ENCODE results near the gene SLC25A41. TPM values are rescaled to one million over a fixed set of nuclear protein-coding genes. Genes with fewer than 3 reads are reported as not detected.
"Not testable (repeated sequence)": the region's sequence is repeated elsewhere in the genome, so short reads cannot be mapped to it uniquely, and the experiment has no call there.

Gene SLC25A41
- total RNA-seq, 1 experiment from 2014 or later = not detected

GRCh38 chr19:6428692-6429418 is 4.7 kb downstream of the SLC25A41 start:
- not testable (repeated sequence) for DNase-seq (ENCODE audit: low read depth)

- no peak for DNase-seq (ENCODE audit: low read depth)
Measured at GRCh38 chr19:6427131-6427530, 6.4 kb downstream of the SLC25A41 start.

GRCh38 chr19:6425732-6426620 is 7.6 kb downstream of the SLC25A41 start:
- no peak for DNase-seq (ENCODE audit: low read depth)

GRCh38 chr19:6424939-6425731 is 8.4 kb downstream of the SLC25A41 start:
- DNase-seq (ENCODE audit: low read depth) = peak; percentile 100

DNA sequence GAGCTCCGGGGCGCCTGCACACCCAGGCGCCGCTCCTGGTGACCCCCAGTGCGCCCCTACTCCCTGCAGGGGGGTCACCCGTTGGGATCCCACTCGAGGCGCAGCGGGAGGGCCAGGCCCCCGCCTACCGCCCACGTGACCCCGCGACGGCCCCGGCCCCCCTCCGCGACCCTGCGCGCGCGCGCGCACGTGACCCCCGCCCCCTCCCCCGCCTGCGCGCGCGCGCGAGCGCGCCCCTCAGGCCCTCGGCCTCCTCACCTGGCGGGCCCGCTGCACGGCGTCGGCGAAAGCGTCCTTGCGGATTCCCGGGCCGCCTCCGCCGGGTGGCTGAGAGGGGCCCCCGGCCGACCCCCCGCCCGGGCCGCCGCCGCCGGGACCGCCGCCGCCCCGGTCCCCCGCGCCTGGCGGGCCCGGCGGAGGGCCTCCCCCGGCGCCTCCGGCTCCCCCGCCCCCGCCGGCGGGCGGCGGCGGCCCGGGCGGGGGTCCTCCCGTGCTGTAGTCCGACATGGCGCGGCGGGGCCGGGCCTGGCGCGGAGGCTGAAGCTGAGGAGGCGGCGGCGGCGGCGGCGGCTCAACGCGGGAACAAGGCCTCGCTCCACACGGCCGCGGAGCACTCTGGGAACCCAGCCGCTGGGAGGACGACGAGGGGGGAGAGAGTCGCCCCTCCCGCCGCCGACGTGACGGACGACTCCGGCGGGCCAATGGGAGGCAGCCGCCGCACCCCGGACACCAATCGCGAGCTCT is 9.2 kb downstream of the SLC25A41 start, which contains the start of gene KHSRP:
KHSRP (minus strand) TSS at position 617 of the 744 bp plus-strand sequence; CDS start at position 507, 110 bp downstream.
- DNase-seq (ENCODE audit: low read depth) = no peak

DNA sequence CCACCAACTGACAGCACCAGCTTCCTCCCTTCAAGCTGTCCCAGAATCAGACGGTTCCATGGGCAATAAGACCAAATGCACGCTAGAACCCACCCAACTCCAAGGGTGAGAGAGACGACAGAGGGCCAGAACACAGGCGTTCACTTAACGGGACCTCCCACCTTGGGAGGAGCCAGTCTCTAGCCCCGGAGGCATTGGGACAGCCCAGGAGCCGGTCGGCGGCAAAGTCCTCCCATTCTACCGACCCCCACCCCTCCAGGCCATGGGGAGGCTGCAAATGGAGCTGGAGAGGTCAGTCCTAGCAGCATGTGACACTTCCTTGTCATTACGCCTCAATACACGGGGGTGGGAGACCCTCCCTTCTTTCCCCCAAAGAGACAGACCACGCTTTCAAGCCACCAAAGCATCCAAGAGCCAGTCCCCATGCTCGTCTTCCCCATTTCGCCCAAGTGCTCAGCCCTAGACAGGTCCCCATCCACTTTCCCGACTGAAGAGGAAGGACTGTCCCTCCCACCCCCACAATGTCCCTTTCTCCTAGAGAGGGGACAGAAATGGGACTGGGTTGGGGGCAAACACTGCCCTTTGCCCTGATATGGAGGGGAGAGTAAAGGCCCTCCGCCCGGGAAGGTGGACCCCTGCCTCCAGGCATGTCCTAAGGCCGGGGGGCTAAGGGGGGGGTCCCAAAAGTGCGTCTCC is 9.9 kb downstream of the SLC25A41 start:
- DNase-seq (ENCODE audit: low read depth) = peak; percentile 59

- no peak for DNase-seq (ENCODE audit: low read depth)
Measured at GRCh38 chr19:6421075-6422014, 12.2 kb downstream of the SLC25A41 start.

DNA sequence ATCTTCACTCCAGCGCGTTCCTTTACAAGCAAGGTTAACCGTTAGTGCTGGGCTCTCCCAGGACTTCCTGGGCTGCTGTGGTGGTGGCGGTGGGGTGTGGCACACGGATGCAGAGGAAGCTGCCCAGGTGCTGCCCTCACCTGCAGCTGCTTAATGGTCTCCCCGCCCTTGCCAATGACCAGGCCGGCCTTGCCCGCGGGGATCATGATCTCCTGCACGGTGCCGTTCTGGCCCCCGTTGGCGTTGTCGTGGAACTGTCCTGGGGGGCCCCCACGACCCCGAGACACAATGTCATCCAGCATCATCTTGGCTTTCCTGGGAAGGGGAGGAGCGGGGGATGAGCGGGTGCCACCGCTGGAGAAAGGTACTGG is 15.0 kb downstream of the SLC25A41 start:
- no peak for DNase-seq (ENCODE audit: low read depth)

DNA sequence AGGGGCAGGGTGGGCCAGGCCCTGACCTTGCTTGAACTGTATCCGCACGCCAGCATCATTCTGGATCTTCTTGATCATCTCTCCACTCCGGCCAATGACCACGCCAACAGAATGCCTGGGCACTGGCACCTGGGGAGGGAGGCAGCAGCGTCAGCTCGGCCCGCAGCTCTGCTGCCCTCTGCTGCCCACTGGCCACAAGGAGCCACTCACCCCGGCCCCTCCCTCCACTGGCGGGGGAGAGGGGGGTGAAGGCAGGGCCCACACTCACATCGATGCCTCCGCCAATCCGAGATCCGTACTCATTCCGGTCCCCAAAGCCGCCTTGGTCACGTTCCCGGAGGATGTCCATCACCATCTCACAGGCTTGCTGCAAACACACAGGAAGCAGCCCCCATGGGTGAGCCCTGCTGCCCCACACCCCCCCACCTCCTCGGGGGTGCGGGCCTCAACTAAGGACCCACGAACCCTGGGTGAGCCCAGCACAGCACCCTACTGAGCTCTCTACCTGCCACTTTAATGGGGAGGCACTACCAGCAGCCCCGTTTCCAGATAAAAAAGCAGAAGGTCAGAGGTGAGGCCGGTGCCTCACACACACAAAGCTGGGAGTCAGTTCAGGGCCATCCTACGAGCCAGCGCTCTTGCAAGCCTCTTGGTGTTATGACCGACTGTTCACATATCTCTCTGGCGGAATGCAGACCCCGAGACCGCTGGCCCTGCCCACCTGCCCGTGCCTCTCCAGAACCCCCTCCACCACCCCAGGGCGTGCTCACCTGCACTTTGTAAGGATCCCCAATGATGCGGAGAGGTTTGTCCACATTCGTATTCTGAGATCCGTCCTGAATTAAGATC is 15.6 kb downstream of the SLC25A41 start:
- no peak for DNase-seq (ENCODE audit: low read depth)

DNA sequence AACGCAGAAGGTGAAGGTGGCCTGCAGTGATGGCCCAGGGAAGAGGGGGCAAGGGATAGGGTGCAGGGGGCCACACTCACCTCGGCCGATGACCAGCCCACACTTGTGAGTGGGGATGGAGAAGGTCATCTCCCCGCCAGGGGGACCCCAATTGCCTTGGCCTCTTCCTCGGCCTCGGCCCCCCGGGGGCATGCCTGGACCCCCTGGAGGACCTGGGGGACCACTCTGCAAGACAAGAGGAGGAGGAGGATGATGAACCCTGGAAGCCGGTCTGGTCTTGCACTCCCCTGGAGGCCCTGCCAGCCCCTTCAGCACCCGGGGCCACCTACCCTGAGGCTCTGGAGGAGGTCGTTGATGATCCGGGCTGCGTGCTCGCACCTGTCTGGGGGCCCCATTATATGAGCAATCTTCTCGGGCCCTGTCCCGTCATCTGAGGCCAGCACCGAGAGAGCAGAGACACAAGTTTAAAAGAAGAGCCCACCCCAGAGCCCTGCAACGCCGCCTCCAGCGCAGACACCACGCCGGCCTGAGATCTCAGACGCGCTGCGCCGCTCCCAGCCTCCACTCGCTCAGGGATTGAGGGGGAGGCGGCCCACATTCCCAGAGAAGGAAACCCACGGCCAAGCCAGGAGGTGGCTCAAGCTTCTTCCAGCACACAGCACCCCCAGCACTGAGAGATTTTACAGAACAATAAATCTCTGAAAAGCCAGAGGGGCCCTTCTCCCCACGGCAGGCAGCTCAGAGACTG is 16.7 kb downstream of the SLC25A41 start:
- DNase-seq (ENCODE audit: low read depth) = no peak

DNA sequence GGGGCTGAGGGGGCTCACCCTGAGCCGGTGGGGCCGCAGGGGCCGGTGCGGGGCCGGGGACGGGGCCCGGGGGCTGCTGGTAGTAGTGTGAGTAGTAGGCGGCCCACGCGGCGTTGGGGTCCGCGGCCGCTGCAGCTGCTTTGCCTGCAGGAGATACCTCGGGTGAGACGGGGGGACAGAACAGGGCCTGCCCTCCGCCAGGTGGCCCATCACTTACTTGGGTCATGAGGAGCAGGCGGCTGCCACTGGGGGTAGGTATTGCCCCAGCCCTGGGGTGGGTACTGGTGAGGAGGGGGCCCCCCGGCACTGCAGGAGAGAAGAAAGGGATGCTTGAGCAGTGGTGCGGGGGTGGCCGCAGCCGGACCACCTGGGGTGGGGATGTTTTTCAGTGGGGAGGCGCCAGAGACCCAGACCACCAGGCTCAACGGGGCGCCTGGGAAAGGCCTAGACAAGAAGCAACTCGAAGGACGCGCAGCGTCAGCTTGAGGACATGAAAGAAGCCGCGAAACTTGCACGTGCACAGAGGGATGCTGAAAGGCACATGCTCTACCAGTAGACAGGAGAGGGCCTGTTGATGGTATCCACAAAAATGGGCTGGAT is 17.9 kb downstream of the SLC25A41 start:
- DNase-seq (ENCODE audit: low read depth) = no peak

DNA sequence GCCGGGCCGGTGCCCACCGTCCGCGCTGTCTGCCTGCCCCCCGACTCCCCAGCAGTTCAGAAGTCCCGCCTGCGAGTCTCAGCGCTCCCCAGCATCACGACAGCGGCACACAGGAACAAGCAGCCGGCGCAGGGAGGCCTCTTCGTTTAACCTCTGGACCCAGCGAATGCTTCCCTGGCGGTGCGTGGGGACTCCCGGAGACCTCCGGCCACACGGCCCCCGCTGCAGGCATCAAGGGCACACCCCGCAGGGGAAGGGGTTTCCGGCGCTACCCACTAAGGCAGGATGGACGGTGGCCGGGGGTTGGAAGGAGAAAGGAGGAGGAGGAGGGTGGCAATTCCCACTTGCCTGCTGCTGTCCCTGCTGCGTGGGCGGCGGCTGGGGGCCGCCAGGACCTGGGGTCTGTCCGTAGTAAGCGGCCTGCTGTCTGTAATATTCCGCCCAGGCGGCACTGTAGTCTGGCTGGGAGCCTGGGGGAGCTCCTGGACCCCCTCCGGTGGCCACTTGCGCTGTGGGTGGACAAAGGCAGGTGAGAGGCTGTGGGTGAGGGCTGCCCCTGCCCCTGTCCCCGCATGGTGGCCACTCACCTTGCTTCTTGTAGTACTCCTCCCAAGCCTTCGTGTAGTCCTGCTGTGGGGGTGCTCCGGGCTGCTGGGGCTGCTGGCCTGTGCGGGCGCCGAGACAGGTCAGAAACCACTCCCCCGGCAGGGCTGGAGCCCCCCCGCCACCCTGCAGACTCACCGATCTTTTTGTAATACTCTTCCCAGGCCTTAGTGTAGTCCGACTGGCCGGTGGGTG is 18.6 kb downstream of the SLC25A41 start:
- DNase-seq (ENCODE audit: low read depth) = no peak

DNA sequence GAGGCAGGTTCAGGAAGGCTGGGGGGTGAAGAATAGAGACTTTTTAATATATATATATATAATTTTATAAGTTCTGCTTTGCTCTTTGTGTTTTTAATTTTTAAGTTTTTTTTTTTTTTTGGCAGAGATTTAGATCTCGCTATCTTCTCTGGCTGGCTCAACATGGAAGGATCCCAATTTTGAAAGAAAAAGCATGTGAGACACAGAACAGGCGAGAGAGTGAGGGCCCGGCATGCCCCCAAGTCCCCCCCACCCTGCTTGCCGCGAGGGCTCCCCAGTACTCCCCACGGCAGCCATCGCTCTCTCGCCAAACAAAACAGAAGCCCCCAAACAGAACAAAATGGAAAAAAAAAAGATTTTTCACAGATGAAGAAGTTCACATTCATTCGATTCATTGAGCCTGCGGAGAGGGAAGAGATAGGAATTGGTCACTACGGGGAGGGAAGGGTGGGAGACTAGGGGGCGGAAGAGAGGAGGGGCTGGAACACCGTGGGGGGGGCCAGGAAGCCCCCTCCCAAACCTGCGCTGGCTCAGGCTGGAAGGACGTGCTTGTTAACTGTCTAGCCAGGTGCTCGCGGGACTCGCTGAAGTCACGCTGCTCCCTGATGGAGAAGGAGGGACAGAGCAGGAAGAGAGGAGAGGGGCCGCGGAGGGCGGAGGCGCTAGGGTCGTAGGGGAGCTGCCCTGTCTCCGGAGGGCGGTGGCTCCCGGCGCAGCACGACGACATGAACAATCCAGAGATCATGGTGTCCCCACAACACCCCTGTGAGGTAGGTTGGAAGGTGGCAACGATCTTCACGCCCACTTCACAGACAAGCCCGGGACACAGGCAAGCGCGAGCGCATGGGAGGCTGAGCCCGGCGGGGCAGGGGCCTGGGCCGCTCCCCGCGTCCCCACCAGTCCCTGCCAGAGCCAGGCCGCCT is 19.6 kb downstream of the SLC25A41 start:
- no peak for DNase-seq (ENCODE audit: low read depth)

DNA sequence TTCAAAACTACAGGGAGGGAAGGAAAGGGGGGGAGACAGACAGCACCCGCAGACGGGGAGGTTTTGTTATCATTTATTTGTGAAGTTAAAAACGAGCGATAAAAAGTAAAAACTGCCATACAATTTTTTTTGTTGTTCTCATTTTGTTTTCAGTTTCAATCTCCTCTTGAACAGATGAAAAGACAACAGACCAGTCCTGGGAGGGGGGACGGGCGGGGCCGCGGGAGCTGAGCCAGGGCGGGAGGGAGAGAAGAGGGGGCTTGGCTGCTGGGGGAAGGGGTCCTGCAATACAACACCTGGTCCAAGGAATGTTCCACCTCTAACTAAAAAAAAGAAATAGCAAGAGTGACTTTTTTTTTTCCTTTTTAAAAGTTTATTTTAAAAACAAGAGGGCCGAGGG is 20.3 kb downstream of the SLC25A41 start:
- DNase-seq (ENCODE audit: low read depth) = no peak

GRCh38 chr19:6412447-6413091 is 21.0 kb downstream of the SLC25A41 start:
- no peak for DNase-seq (ENCODE audit: low read depth)
